H9 (cell line): ENCODE data around the gene ATP8A1. TPM values are rescaled to one million over a fixed set of nuclear protein-coding genes. Genes with fewer than 3 reads are reported as not detected.

Experiments
- DNase-seq: peaks from one replicate; pipeline ENCODE4 v3.0.0-alpha.2; 2017
- H2AFZ ChIP-seq: one replicate; pipeline ENCODE4 v1.6.1; 2013; ENCODE audit warnings: mild to moderate bottlenecking, low read length, control low read depth, moderate library complexity
- H2AK5ac ChIP-seq: 2 replicates; pipeline ENCODE4 v1.6.1; 2013; ENCODE audit warnings: low read length, control low read depth, mixed read lengths; ENCODE audit not compliant: insufficient read length
- H2BK120ac ChIP-seq: one replicate; pipeline ENCODE4 v1.6.1; 2013; ENCODE audit warnings: low read depth, mild to moderate bottlenecking, low read length, control low read depth, inconsistent platforms; ENCODE audit not compliant: poor library complexity, severe bottlenecking
- H2BK12ac ChIP-seq: 2 replicates; pipeline ENCODE4 v1.6.1; 2013; ENCODE audit warnings: low read length, control low read depth, mixed read lengths, low read depth; ENCODE audit not compliant: insufficient read length
- H2BK15ac ChIP-seq: 2 replicates; pipeline ENCODE4 v1.6.1; 2013; ENCODE audit warnings: low read depth, low read length, control low read depth
- H2BK20ac ChIP-seq: one replicate; pipeline ENCODE4 v1.6.1; 2013; ENCODE audit warnings: low read depth, mild to moderate bottlenecking, low read length, control low read depth, inconsistent platforms; ENCODE audit not compliant: poor library complexity, severe bottlenecking
- H2BK5ac ChIP-seq: 2 replicates; pipeline ENCODE4 v1.6.1; 2013; ENCODE audit warnings: low read length, control low read depth, mixed read lengths; ENCODE audit not compliant: insufficient read length
- H3K14ac ChIP-seq: 2 replicates; pipeline ENCODE4 v1.6.1; 2013; ENCODE audit warnings: low read length, control low read depth; ENCODE audit not compliant: insufficient read depth
- H3K18ac ChIP-seq: 2 replicates; pipeline ENCODE4 v1.6.1; 2013; ENCODE audit warnings: low read depth, mild to moderate bottlenecking, mixed read lengths, low read length, control low read depth; ENCODE audit not compliant: insufficient read length
- H3K23ac ChIP-seq: 2 replicates; pipeline ENCODE4 v1.6.1; 2013; ENCODE audit warnings: low read length, control low read depth, mixed read lengths, low read depth; ENCODE audit not compliant: insufficient read length
- H3K23me2 ChIP-seq: 2 replicates; pipeline ENCODE4 v1.6.1; 2013; ENCODE audit warnings: low read depth, mild to moderate bottlenecking, mixed read lengths, low read length, control low read depth; ENCODE audit not compliant: insufficient read length, poor library complexity, severe bottlenecking
- H3K27ac ChIP-seq: 2 replicates; pipeline ENCODE4 v1.5.1; 2013; ENCODE audit warnings: low read length, control low read depth, mixed read lengths, low read depth; ENCODE audit not compliant: insufficient read length
- H3K27me3 ChIP-seq: 2 replicates; pipeline ENCODE4 v1.6.1; 2013; ENCODE audit warnings: low read length, control low read depth, inconsistent platforms; ENCODE audit not compliant: insufficient read depth
- H3K4ac ChIP-seq: 2 replicates; pipeline ENCODE4 v1.6.1; 2013; ENCODE audit warnings: low read depth, mild to moderate bottlenecking, control low read depth, inconsistent platforms, low read length, moderate library complexity
- H3K4me1 ChIP-seq: 2 replicates; pipeline ENCODE4 v1.6.1; 2013; ENCODE audit warnings: low read length, control low read depth, inconsistent platforms; ENCODE audit not compliant: insufficient read depth
- H3K4me2 ChIP-seq: 2 replicates; pipeline ENCODE4 v1.6.1; 2013; ENCODE audit warnings: low read length, control low read depth, mixed read lengths; ENCODE audit not compliant: insufficient read length, insufficient read depth
- H3K56ac ChIP-seq: 2 replicates; pipeline ENCODE4 v1.6.1; 2013; ENCODE audit warnings: low read depth, mild to moderate bottlenecking, mixed read lengths, low read length, control low read depth; ENCODE audit not compliant: insufficient read length
- H3K79me1 ChIP-seq: 2 replicates; pipeline ENCODE4 v1.6.1; 2013; ENCODE audit warnings: low read depth, mild to moderate bottlenecking, moderate library complexity, low read length, control low read depth, inconsistent platforms; ENCODE audit not compliant: insufficient read depth, poor library complexity, severe bottlenecking
- H3K79me2 ChIP-seq: 2 replicates; pipeline ENCODE4 v1.6.1; 2013; ENCODE audit warnings: low read length, control low read depth, inconsistent platforms; ENCODE audit not compliant: insufficient read depth
- H3K9ac ChIP-seq: 2 replicates; pipeline ENCODE4 v1.6.1; 2013; ENCODE audit warnings: low read length, control low read depth, mixed read lengths; ENCODE audit not compliant: insufficient read length; ENCODE audit errors: extremely low read depth
- H3K9me3 ChIP-seq: one replicate; pipeline ENCODE4 v1.6.1; 2013; ENCODE audit warnings: low read depth, low read length, inconsistent platforms; ENCODE audit not compliant: control insufficient read depth
- H3T11ph ChIP-seq: one replicate; pipeline ENCODE4 v1.6.1; 2013; ENCODE audit warnings: mild to moderate bottlenecking, low read length, control low read depth, inconsistent platforms
- H4K20me1 ChIP-seq: one replicate; pipeline ENCODE4 v1.6.1; 2013; ENCODE audit not compliant: control insufficient read depth, insufficient read length, insufficient read depth
- H4K5ac ChIP-seq: 2 replicates; pipeline ENCODE4 v1.6.1; 2013; ENCODE audit warnings: low read depth, mild to moderate bottlenecking, mixed read lengths, low read length, control low read depth; ENCODE audit not compliant: insufficient read length
- H4K8ac ChIP-seq: replicated peaks from 2 replicates; pipeline ENCODE4 v1.6.1; 2013; ENCODE audit warnings: low read length, control low read depth, mixed read lengths, low read depth; ENCODE audit not compliant: insufficient read length
- H4K91ac ChIP-seq: 2 replicates; pipeline ENCODE4 v1.6.1; 2013; ENCODE audit warnings: low read depth, mild to moderate bottlenecking, moderate library complexity, mixed read lengths, low read length, control low read depth; ENCODE audit not compliant: insufficient read length
- H3K27ac Mint-ChIP-seq, 3 experiments: 2 replicates in 2 of 3; 3 replicates in 1 of 3; pipeline ENCODE4 v1.8.0; 2020 to 2021; ENCODE audit warnings: mixed read lengths in 3 of 3, mild to moderate bottlenecking in 1 of 3, moderate library complexity in 1 of 3
- H3K27me3 Mint-ChIP-seq: 2 replicates; pipeline ENCODE4 v1.8.0; 2021; ENCODE audit warnings: low read depth, mild to moderate bottlenecking, moderate library complexity, mixed read lengths
- H3K36me3 Mint-ChIP-seq, 3 experiments: 2 replicates in 2 of 3; 3 replicates in 1 of 3; pipeline ENCODE4 v1.8.0; 2020 to 2021; ENCODE audit warnings: low read depth in 3 of 3, mixed read lengths in 3 of 3; ENCODE audit not compliant: insufficient read depth in 1 of 3
- H3K4me1 Mint-ChIP-seq, 2 experiments: 2 replicates each; pipeline ENCODE4 v1.8.0; 2020; ENCODE audit warnings: mixed read lengths in 2 of 2
- H3K4me3 Mint-ChIP-seq, 2 experiments: 2 replicates in 1 of 2; 3 replicates in 1 of 2; pipeline ENCODE4 v1.8.0; 2020 to 2021; ENCODE audit warnings: mild to moderate bottlenecking in 2 of 2, mixed read lengths in 2 of 2, moderate library complexity in 1 of 2
- H3K9me3 Mint-ChIP-seq, 2 experiments: 2 replicates in 1 of 2; 3 replicates in 1 of 2; pipeline ENCODE4 v1.8.0; 2020; ENCODE audit warnings: mild to moderate bottlenecking in 2 of 2, mixed read lengths in 2 of 2, moderate library complexity in 1 of 2
- WGBS: extraction: QIAGEN DNeasy Blood & Tissue Kit; methylation state at CpG from one replicate; pipeline ENCODE4 v1.1.7; 2013; ENCODE audit warnings: missing lambda C conversion rate, low lambda C conversion rate, mixed read lengths; ENCODE audit not compliant: insufficient read length; ENCODE audit errors: extremely low coverage; 5-methylcytosine and 5-hydroxymethylcytosine counted together
- total RNA-seq: library from RNA; stranded (reverse); gene quantifications from 2 replicates; pipeline ENCODE4 v1.2.1, GENCODE V29; 2021
- TF ChIP-seq, protein P1 (sequence below): fragments of 200-600 bp; sonication (generic); conservative IDR thresholded peaks from 3 replicates; pipeline ENCODE4 v1.8.0; 2021; ENCODE audit warnings: antibody characterized with exemption, mild to moderate bottlenecking

ATP8A1 gene
- total RNA-seq, 1 experiment from 2014 or later = 5.1 TPM

DNA sequence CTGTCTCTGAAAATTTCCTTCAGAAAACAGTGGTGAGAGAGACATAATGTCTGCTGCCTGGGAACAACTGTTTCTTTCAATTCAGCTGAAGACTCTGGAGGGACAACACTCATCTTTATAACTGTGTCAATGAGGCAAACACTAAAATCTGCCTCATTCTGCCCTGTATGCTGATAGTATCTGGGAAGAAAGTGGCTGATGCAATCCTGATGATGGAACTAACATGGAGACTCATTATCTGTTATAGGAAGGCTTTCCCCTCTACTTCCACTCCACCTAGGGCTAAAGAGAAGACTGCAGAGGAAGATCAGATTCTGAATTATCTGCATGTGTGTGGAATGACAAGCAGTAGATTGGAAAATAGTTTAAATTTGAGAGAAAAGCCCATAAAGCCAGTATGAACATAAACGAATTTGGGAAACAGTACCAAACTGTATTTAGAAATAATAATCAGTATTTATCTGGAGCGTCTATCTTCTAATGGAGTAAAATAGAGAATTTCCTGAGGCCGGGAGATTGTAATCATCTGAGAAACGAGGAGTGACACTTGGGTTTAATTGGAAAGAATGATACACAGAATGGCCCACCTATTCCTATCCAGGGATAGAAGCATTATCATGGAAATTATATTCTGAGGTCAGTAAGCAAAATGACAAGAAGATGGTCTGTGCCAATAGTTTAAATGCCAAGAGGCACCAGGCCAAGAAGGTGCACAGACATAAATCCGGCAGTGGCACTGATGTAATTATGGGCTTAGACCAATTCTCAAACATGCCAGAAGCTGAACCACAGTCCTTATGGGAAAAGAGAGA lies 174.2 kb downstream of the ATP8A1 start:
- Mint-ChIP-seq H3K4me1 (peaks cover 61 to 66% of the 10 kb centered on the region in 2 experiments), H3K4me3 (no peak overlapping the region), H3K9me3 (no peaks in the 10 kb centered on the region), H3K36me3 (peaks cover 0 to 2% (median 0%) of the 10 kb centered on the region in 3 experiments; a peak in 1 of 7 replicates), H3K27ac (peak overlapping the region; percentile 61 to 91 (median 81); a peak in 6 of 7 replicates), H3K27me3 (no peaks in the 10 kb centered on the region)
- Histone ChIP-seq H2AK5ac (no peak overlapping the region), H3K4me2 (no peak overlapping the region), H4K8ac (no peak overlapping the region), H2BK15ac (no peak overlapping the region), H3K4ac (no peak overlapping the region), H4K5ac (no peak overlapping the region), H3K9me3 (no peaks in the 10 kb centered on the region), H2AFZ (no peak overlapping the region), H2BK120ac (no peak overlapping the region), H3K23ac (no peak overlapping the region), H3K79me1 (no peaks in the 10 kb centered on the region), H3K79me2 (no peaks in the 10 kb centered on the region), H3K14ac (no peak overlapping the region), H4K91ac (no peak overlapping the region), H2BK12ac (no peak overlapping the region), H3K23me2 (no peaks in the 10 kb centered on the region), H3K9ac (no peak overlapping the region), H2BK20ac (no peak overlapping the region), H2BK5ac (no peak overlapping the region), H3K56ac (no peak overlapping the region), H3K4me1 (peaks cover 9% of the 10 kb centered on the region; the same call in 1 of the 2 replicates), H3T11ph (no peak overlapping the region), H3K27ac (no peak overlapping the region), H4K20me1 (no peaks in the 10 kb centered on the region), H3K18ac (no peak overlapping the region), H3K27me3 (no peaks in the 10 kb centered on the region)
- no peak for DNase-seq
- WGBS = no CpG with 5 or more reads among the region's 5 CpGs
- TF ChIP-seq, protein P1, sequence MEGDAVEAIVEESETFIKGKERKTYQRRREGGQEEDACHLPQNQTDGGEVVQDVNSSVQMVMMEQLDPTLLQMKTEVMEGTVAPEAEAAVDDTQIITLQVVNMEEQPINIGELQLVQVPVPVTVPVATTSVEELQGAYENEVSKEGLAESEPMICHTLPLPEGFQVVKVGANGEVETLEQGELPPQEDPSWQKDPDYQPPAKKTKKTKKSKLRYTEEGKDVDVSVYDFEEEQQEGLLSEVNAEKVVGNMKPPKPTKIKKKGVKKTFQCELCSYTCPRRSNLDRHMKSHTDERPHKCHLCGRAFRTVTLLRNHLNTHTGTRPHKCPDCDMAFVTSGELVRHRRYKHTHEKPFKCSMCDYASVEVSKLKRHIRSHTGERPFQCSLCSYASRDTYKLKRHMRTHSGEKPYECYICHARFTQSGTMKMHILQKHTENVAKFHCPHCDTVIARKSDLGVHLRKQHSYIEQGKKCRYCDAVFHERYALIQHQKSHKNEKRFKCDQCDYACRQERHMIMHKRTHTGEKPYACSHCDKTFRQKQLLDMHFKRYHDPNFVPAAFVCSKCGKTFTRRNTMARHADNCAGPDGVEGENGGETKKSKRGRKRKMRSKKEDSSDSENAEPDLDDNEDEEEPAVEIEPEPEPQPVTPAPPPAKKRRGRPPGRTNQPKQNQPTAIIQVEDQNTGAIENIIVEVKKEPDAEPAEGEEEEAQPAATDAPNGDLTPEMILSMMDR = no peak
